Sigmoid colon (tissue), 7 donors: ENCODE measurements around the gene CEP120. TPM values are rescaled to one million over a fixed set of nuclear protein-coding genes. Genes with fewer than 3 reads are reported as not detected.

Experiments
- DNase-seq: peaks from one replicate; pipeline ENCODE4 v3.0.0-alpha.2; 2019
- H3K27ac ChIP-seq, 4 donors: fragments of 200-600 bp; sonication (generic); one replicate each; pipeline ENCODE4 v1.5.1; 2016 to 2019; ENCODE audit warnings: mild to moderate bottlenecking in 1 of 4
- H3K27me3 ChIP-seq, 3 donors: fragments of 200-600 bp; sonication (generic); one replicate each; pipeline ENCODE4 v1.5.1; 2019; ENCODE audit warnings: mild to moderate bottlenecking in 1 of 3
- H3K36me3 ChIP-seq, 4 donors: fragments of 200-600 bp; sonication (generic); one replicate each; pipeline ENCODE4 v1.5.1; 2016 to 2019
- H3K4me1 ChIP-seq, 4 donors: fragments of 200-600 bp; sonication (generic); one replicate each; pipeline ENCODE4 v1.5.1; 2017 to 2019
- H3K4me3 ChIP-seq, 4 donors: fragments of 200-600 bp; sonication (generic); one replicate each; pipeline ENCODE4 v1.5.1; 2017 to 2019; ENCODE audit warnings: mild to moderate bottlenecking in 2 of 4, moderate library complexity in 1 of 4
- H3K9me3 ChIP-seq, 4 donors: fragments of 200-600 bp in 3 of 4; sonication (generic) in 3 of 4; one replicate each; pipeline versions ENCODE4 v1.5.1 to v1.6.1; 2013 to 2019
- EP300 ChIP-seq, 4 donors: sonication (generic); formaldehyde crosslinking; IDR thresholded peaks; one replicate each; pipeline ENCODE4 v1.6.1; 2017; ENCODE audit warnings: antibody characterized with exemption in 4 of 4
- POLR2A ChIP-seq, 2 donors: fragments of 450-650 bp; IDR thresholded peaks; one replicate each; pipeline ENCODE4 v1.6.1; 2016; ENCODE audit warnings: antibody characterized with exemption in 2 of 2, mild to moderate bottlenecking in 2 of 2, moderate library complexity in 2 of 2
- POLR2AphosphoS5 ChIP-seq, 4 donors: sonication (generic); formaldehyde crosslinking; IDR thresholded peaks; one replicate each; pipeline ENCODE4 v1.6.1; 2017; ENCODE audit warnings: antibody characterized with exemption in 4 of 4
- WGBS, 2 donors: extraction: QIAGEN DNeasy Blood & Tissue Kit; methylation state at CpG; one replicate each; pipeline ENCODE4 v1.1.7; 2013; 5-methylcytosine and 5-hydroxymethylcytosine counted together
- intact Hi-C: fragments of 100-400 bp; cut with DNase I; formaldehyde crosslinking; loops from one replicate; pipeline ENCODE4 v1.15.1; 2023
- polyA plus RNA-seq, 3 donors: library from polyadenylated mRNA; stranded (reverse); fragments of 200-250 nt; gene quantifications; one replicate each; pipeline ENCODE4 v1.2.3, GENCODE V29; 2013
- total RNA-seq, 4 donors: library from RNA; depleted of rRNA; stranded (reverse); fragments of >200 nt; gene quantifications; one replicate each; pipeline ENCODE4 v1.1.0, GENCODE V29; 2016
- TF ChIP-seq, protein P1 (sequence below), 4 experiments: fragments of 450-650 bp in 3 of 4; fragments of 200-600 bp in 1 of 4; IDR thresholded peaks; one replicate each; pipeline ENCODE4 v1.5.1; 2016 to 2019; ENCODE audit warnings: antibody characterized with exemption in 4 of 4, mild to moderate bottlenecking in 3 of 4, moderate library complexity in 2 of 4
- donor health status: healthy with polysubstance abuse.
- donor health status: Bipolar disorder and iron deficiency.
- donor health status: healthy.

Gene CEP120
- total and polyA plus RNA-seq, 7 donors = 3.9 to 23.5 (median 18.6) TPM

DNA sequence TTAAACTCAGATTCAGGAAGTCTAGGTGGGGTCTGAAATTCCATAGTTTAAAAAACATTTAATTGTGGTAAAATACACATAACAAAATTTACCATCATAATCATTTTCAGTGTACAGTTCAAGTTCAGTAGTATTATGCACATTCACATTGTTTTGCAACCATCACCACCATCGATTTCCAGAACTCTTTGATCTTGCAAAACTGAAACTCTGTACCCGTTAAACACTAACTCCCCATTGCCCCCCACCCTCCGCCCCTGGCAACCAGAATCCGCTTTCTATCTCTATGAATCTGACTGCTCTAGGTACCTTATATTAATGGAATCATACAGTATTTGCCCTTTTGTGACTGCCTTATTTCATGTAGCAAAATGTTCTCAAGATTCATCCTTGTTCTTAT, 117.5 kb downstream of the CEP120 start:
- Histone ChIP-seq H3K4me1 (no peaks in the 10 kb centered on the region), H3K4me3 (no peak overlapping the region), H3K27me3 (no peaks in the 10 kb centered on the region), H3K27ac (no peak overlapping the region), H3K9me3 (no peaks in the 10 kb centered on the region), H3K36me3 (no peaks in the 10 kb centered on the region)
- TF ChIP-seq POLR2AphosphoS5 (IDR thresholded peaks at IDR 0.05) (no peak), EP300 (IDR thresholded peaks at IDR 0.05) (no peak), POLR2A (IDR thresholded peaks at IDR 0.05) (no peak)
- TF ChIP-seq, protein P1, sequence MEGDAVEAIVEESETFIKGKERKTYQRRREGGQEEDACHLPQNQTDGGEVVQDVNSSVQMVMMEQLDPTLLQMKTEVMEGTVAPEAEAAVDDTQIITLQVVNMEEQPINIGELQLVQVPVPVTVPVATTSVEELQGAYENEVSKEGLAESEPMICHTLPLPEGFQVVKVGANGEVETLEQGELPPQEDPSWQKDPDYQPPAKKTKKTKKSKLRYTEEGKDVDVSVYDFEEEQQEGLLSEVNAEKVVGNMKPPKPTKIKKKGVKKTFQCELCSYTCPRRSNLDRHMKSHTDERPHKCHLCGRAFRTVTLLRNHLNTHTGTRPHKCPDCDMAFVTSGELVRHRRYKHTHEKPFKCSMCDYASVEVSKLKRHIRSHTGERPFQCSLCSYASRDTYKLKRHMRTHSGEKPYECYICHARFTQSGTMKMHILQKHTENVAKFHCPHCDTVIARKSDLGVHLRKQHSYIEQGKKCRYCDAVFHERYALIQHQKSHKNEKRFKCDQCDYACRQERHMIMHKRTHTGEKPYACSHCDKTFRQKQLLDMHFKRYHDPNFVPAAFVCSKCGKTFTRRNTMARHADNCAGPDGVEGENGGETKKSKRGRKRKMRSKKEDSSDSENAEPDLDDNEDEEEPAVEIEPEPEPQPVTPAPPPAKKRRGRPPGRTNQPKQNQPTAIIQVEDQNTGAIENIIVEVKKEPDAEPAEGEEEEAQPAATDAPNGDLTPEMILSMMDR (IDR thresholded peaks at IDR 0.05) = no peak
- intact Hi-C loops = no loop called here
- no peak for DNase-seq
- 72 to 86% methylated on average over 4 of the region's 4 CpGs for WGBS, 2 donors

DNA sequence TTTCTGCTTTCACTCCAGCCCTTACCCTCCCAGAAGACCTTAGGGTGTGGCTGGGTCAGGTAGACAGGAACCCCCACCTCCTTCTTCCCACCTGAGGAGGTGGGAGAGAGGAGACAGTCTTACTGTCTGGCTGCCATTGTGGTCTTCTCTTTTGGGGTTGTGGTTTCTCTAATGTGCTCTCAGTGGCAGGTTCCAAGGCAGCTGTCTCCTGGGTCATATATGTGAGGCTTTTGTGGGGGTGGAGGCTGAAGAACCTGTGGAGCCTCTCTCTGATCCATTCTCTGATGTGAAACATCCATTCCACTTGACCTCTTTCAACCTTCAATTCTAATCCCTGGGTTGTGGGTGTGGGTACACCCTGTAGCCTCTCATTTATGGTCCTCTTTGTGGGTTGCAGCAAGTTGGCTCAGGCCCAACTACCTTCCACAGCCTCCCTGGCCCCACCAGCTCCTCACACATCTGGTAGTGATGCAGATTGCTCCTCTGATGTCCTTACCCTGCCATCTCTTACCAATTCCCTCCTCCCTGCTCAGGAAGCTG, 118.4 kb downstream of the CEP120 start:
- H3K27ac ChIP-seq = no peak overlapping the region
- no peak for TF ChIP-seq POLR2A (IDR thresholded peaks at IDR 0.05)
- intact Hi-C loops = no loop called here
- H3K27me3 ChIP-seq = no peaks in the 10 kb centered on the region
- H3K4me1 ChIP-seq = no peaks in the 10 kb centered on the region
- no peak for DNase-seq
- H3K4me3 ChIP-seq = no peak overlapping the region
- H3K36me3 ChIP-seq = no peaks in the 10 kb centered on the region
- H3K9me3 ChIP-seq = no peaks in the 10 kb centered on the region

DNA sequence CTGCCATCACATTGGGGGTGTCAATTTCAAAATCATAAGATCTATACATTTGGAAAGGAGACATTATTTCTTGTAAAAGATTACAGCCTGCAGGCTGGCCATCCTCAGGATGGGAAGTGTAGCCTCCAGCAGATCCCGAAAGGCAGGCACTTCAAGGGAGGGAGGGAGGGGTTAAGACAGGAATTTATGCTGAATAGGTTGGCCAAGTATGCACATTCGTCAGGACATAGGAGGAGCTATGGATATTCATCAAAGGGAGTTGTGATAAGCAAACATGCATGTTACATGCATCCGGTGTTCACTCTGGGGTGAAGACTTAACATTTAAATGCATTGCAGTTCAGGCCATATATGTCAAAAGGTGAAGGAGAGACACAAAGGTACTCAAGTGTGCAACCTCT, 119.4 kb downstream of the CEP120 start:
- Histone ChIP-seq H3K9me3 (no peaks in the 10 kb centered on the region), H3K4me1 (peaks cover 0 to 2% (median 0%) of the 10 kb centered on the region in 4 donors), H3K27ac (no peak overlapping the region), H3K27me3 (no peaks in the 10 kb centered on the region), H3K4me3 (no peak overlapping the region), H3K36me3 (no peaks in the 10 kb centered on the region)
- intact Hi-C loops = no loop called here
- TF ChIP-seq, protein P1 (IDR thresholded peaks at IDR 0.05) = no peak
- TF ChIP-seq POLR2A (IDR thresholded peaks at IDR 0.05) (no peak), EP300 (IDR thresholded peaks at IDR 0.05) (no peak), POLR2AphosphoS5 (IDR thresholded peaks at IDR 0.05) (no peak)
- 63 to 83% methylated on average over 3 of the region's 3 CpGs for WGBS, 2 donors
- no peak for DNase-seq

DNA sequence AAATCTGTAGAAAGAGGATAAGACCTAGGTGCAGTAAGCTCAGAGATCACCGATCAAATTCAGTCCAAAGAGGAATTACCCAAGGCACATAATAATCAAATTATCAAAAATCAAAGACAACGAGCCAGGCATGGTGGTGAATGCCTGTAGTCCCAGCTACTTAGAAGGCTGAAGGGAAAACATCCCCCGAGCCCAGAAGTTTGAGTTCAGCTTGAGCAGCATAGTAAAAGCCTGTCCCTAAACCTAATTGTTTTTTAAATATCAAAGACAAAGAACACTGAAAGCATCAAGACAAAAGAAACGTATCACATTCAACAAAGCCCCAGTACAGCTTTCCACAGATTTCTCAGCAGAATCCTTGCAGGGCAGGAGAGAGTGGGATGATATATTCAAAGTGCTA, 122.9 kb downstream of the CEP120 start:
- TF ChIP-seq POLR2AphosphoS5 (IDR thresholded peaks at IDR 0.05) = no peak
- no peak for TF ChIP-seq POLR2A (IDR thresholded peaks at IDR 0.05)
- TF ChIP-seq, protein P1 (IDR thresholded peaks at IDR 0.05) = no peak
- TF ChIP-seq EP300 (IDR thresholded peaks at IDR 0.05) = no peak
- Histone ChIP-seq H3K9me3 (no peaks in the 10 kb centered on the region), H3K27ac (no peak overlapping the region), H3K4me1 (peaks cover 0 to 10% (median 3%) of the 10 kb centered on the region in 4 donors), H3K27me3 (no peaks in the 10 kb centered on the region), H3K4me3 (no peak overlapping the region), H3K36me3 (no peaks in the 10 kb centered on the region)
- WGBS, 2 donors = 86 to 90% methylated on average over 4 of the region's 4 CpGs
- intact Hi-C loops = no loop called here
- no peak for DNase-seq

DNA sequence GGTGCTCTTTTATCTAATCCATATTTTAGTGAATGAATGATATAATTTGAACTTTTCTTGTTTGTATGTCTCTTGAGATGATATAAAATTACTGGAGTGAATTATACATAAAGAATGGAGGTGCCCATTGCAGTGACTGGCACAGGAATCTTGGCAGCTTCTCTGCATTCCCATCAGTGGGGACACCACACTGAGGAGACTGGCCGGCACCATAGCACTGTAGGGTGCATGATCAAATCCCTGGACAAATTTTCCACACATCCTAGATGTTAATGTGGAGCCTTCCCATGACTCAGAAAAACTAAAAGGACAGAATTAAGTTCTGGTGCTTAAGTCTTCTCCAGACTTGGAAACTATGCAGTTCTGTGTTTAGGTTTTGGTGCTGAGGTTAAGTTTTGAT, 124.1 kb downstream of the CEP120 start:
- Histone ChIP-seq H3K36me3 (no peaks in the 10 kb centered on the region), H3K27ac (peak overlapping the region in 2 of 4 donors; percentile 60 to 65), H3K9me3 (no peaks in the 10 kb centered on the region), H3K27me3 (no peaks in the 10 kb centered on the region), H3K4me3 (no peak overlapping the region), H3K4me1 (peaks cover 0 to 10% (median 3%) of the 10 kb centered on the region in 4 donors)
- intact Hi-C loops = loop anchor here (5.0 kb wide), 2 partner anchors 43 to 63 kb away; no protein-coding TSS in a partner anchor
- TF ChIP-seq EP300 (IDR thresholded peaks at IDR 0.05) (no peak), POLR2AphosphoS5 (IDR thresholded peaks at IDR 0.05) (no peak), POLR2A (IDR thresholded peaks at IDR 0.05) (no peak)
- TF ChIP-seq, protein P1 (IDR thresholded peaks at IDR 0.05) = no peak
- DNase-seq = no peak
- WGBS, 2 donors = 89 to 95% methylated on average over 1 of the region's 1 CpG
